Ectodermal cell (in vitro differentiated cells): Measurements from ENCODE around the gene PAPOLB.

Source experiments
- H3K27ac ChIP-seq: 2 replicates; pipeline ENCODE4 v1.7.0; 2013; ENCODE audit warnings: mild to moderate bottlenecking, low read depth, low read length; ENCODE audit not compliant: insufficient read depth, poor library complexity, severe bottlenecking
- H3K27me3 ChIP-seq: 2 replicates; pipeline ENCODE4 v1.7.0; 2013; ENCODE audit warnings: mild to moderate bottlenecking, low read length; ENCODE audit not compliant: insufficient read depth, control insufficient read depth, poor library complexity, severe bottlenecking
- H3K36me3 ChIP-seq: one replicate; pipeline ENCODE4 v1.7.0; 2013; ENCODE audit warnings: low read length; ENCODE audit not compliant: control insufficient read depth, insufficient read depth
- H3K4me1 ChIP-seq: one replicate; pipeline ENCODE4 v1.7.0; 2013; ENCODE audit warnings: low read length; ENCODE audit not compliant: control insufficient read depth, insufficient read depth
- H3K4me3 ChIP-seq: 2 replicates; pipeline ENCODE4 v1.7.0; 2013; ENCODE audit warnings: low read depth, low read length, control low read depth; ENCODE audit not compliant: insufficient read depth
- H3K9me3 ChIP-seq: 2 replicates; pipeline ENCODE4 v1.7.0; 2013; ENCODE audit warnings: mild to moderate bottlenecking, low read length, moderate library complexity; ENCODE audit not compliant: control insufficient read depth
- WGBS, 2 experiments: methylation state at CpG; one replicate each; pipeline ENCODE4 v1.1.7; 2013; ENCODE audit warnings: missing lambda C conversion rate in 2 of 2; 5-methylcytosine and 5-hydroxymethylcytosine counted together

The PAPOLB gene

GRCh38 chr7:4878336-4879335 is 16.8 kb upstream of the PAPOLB start:
- Histone ChIP-seq H3K4me1 (no peaks in the 10 kb centered on the region), H3K9me3 (no peaks in the 10 kb centered on the region), H3K27me3 (peaks cover 18% of the 10 kb centered on the region), H3K36me3 (no peaks in the 10 kb centered on the region), H3K27ac (no peak overlapping the region), H3K4me3 (no peak overlapping the region)
- WGBS, 2 experiments = 93% methylated on average over 45 of the region's 45 CpGs

- Histone ChIP-seq H3K27ac (no peak overlapping the region), H3K9me3 (no peaks in the 10 kb centered on the region), H3K4me1 (peaks cover 4% of the 10 kb centered on the region), H3K36me3 (no peaks in the 10 kb centered on the region), H3K4me3 (no peak overlapping the region), H3K27me3 (peaks cover 1% of the 10 kb centered on the region)
- WGBS, 2 experiments = 95% methylated on average over 18 of the region's 18 CpGs
These were observed 14.8 kb upstream of the PAPOLB start for GRCh38 chr7:4876586-4876985.

- 93 to 95% methylated on average over 15 of the region's 15 CpGs for WGBS, 2 experiments
- Histone ChIP-seq H3K27ac (no peak overlapping the region), H3K27me3 (no peaks in the 10 kb centered on the region), H3K9me3 (no peaks in the 10 kb centered on the region), H3K36me3 (no peaks in the 10 kb centered on the region), H3K4me3 (no peak overlapping the region), H3K4me1 (peaks cover 4% of the 10 kb centered on the region)
These were observed 13.6 kb upstream of the PAPOLB start for GRCh38 chr7:4875391-4875790.

GRCh38 chr7:4873071-4873944 is 11.5 kb upstream of the PAPOLB start:
- H3K4me1 ChIP-seq = peaks cover 4% of the 10 kb centered on the region
- H3K9me3 ChIP-seq = no peaks in the 10 kb centered on the region
- no peak overlapping the region for H3K27ac ChIP-seq
- no peaks in the 10 kb centered on the region for H3K27me3 ChIP-seq
- H3K36me3 ChIP-seq = no peaks in the 10 kb centered on the region
- H3K4me3 ChIP-seq = no peak overlapping the region
- WGBS, 2 experiments = 90 to 93% methylated on average over 31 of the region's 31 CpGs

GRCh38 chr7:4871930-4872675 is 10.3 kb upstream of the PAPOLB start:
- peaks cover 4% of the 10 kb centered on the region for H3K4me1 ChIP-seq
- WGBS, 2 experiments = 76 to 79% methylated on average over 19 of the region's 19 CpGs
- no peaks in the 10 kb centered on the region for H3K9me3 ChIP-seq
- H3K4me3 ChIP-seq = no peak overlapping the region
- no peaks in the 10 kb centered on the region for H3K36me3 ChIP-seq
- H3K27me3 ChIP-seq = no peaks in the 10 kb centered on the region
- H3K27ac ChIP-seq = no peak overlapping the region

GRCh38 chr7:4871056-4871680 is 9.3 kb upstream of the PAPOLB start:
- Histone ChIP-seq H3K27me3 (no peaks in the 10 kb centered on the region), H3K4me1 (peaks cover 4% of the 10 kb centered on the region), H3K4me3 (no peak overlapping the region), H3K9me3 (no peaks in the 10 kb centered on the region), H3K27ac (no peak overlapping the region), H3K36me3 (no peaks in the 10 kb centered on the region)
- WGBS, 2 experiments = 90 to 92% methylated on average over 23 of the region's 23 CpGs

GRCh38 chr7:4868493-4868892 is 6.7 kb upstream of the PAPOLB start:
- H3K27me3 ChIP-seq = peaks cover 3% of the 10 kb centered on the region
- peaks cover 4% of the 10 kb centered on the region for H3K4me1 ChIP-seq
- no peak overlapping the region for H3K27ac ChIP-seq
- WGBS, 2 experiments = 89 to 94% methylated on average over 5 of the region's 5 CpGs
- no peak overlapping the region for H3K4me3 ChIP-seq
- no peaks in the 10 kb centered on the region for H3K9me3 ChIP-seq
- H3K36me3 ChIP-seq = no peaks in the 10 kb centered on the region

- Histone ChIP-seq H3K27me3 (peaks cover 7% of the 10 kb centered on the region), H3K36me3 (no peaks in the 10 kb centered on the region), H3K9me3 (no peaks in the 10 kb centered on the region), H3K27ac (no peak overlapping the region), H3K4me3 (no peak overlapping the region), H3K4me1 (no peaks in the 10 kb centered on the region)
- 90% methylated on average over 8 to 9 of the region's 9 CpGs for WGBS, 2 experiments
These were observed 5.0 kb upstream of the PAPOLB start for GRCh38 chr7:4866528-4867496.

- WGBS, 2 experiments = 90 to 92% methylated on average over 14 of the region's 14 CpGs
- no peaks in the 10 kb centered on the region for H3K4me1 ChIP-seq
- no peaks in the 10 kb centered on the region for H3K36me3 ChIP-seq
- peaks cover 34% of the 10 kb centered on the region for H3K27me3 ChIP-seq
- no peaks in the 10 kb centered on the region for H3K9me3 ChIP-seq
- no peak overlapping the region for H3K27ac ChIP-seq
- H3K4me3 ChIP-seq = peak overlapping the region; percentile 34
These were observed 326 bp upstream of the PAPOLB start for GRCh38 chr7:4862156-4862555.
